Activated T-helper 17 cell treated with anti-CD3 and anti-CD28 coated beads, Interleukin-2, amount 50 U/mL, for 72 hours (primary cell): ENCODE results near the gene ST6GALNAC1. TPM values are rescaled to one million over a fixed set of nuclear protein-coding genes. Genes with fewer than 3 reads are reported as not detected.
A peak's percentile ranks its signal among the peaks of the same experiment; 100 is the strongest.
"Not testable (repeated sequence)": the region's sequence is repeated elsewhere in the genome, so short reads cannot be mapped to it uniquely, and the experiment has no call there.

ENCODE experiments used
- ATAC-seq: fragments of 150-1000 bp; cut with Tn5 transposase; replicated peaks from 2 replicates; pipeline ENCODE4 v1.10.0; 2021; ENCODE audit warnings: mild to moderate bottlenecking, moderate library complexity
- H3K27ac Mint-ChIP-seq: one replicate; pipeline ENCODE4 v1.8.0; 2022; ENCODE audit warnings: mixed read lengths
- H3K27me3 Mint-ChIP-seq: one replicate; pipeline ENCODE4 v1.8.0; 2022; ENCODE audit warnings: mixed read lengths
- H3K36me3 Mint-ChIP-seq: one replicate; pipeline ENCODE4 v1.8.0; 2022; ENCODE audit warnings: low read depth, mild to moderate bottlenecking, mixed read lengths
- H3K4me1 Mint-ChIP-seq: one replicate; pipeline ENCODE4 v1.8.0; 2022; ENCODE audit warnings: mixed read lengths
- H3K4me3 Mint-ChIP-seq: one replicate; pipeline ENCODE4 v1.8.0; 2022; ENCODE audit warnings: mild to moderate bottlenecking, mixed read lengths
- H3K9me3 Mint-ChIP-seq: one replicate; pipeline ENCODE4 v1.8.0; 2022; ENCODE audit warnings: mixed read lengths
- total RNA-seq, 2 donors: library from RNA; stranded (reverse); gene quantifications; one replicate each; pipeline ENCODE4 v1.2.3, GENCODE V29; 2022

ST6GALNAC1 gene
- total RNA-seq, 2 donors from 2014 or later, result 1.4 to 2.5 TPM

GRCh38 chr17:76623271-76624146, 20.0 kb downstream of the ST6GALNAC1 start:
- peaks cover 6% of the 10 kb centered on the region for H3K4me1 Mint-ChIP-seq
- peaks cover 6% of the 10 kb centered on the region for H3K27me3 Mint-ChIP-seq
- no peak overlapping the region for H3K4me3 Mint-ChIP-seq
- no peak overlapping the region for H3K27ac Mint-ChIP-seq
- H3K9me3 Mint-ChIP-seq, result no peaks in the 10 kb centered on the region
- ATAC-seq, result peak; percentile 94
- H3K36me3 Mint-ChIP-seq, result no peaks in the 10 kb centered on the region

DNA sequence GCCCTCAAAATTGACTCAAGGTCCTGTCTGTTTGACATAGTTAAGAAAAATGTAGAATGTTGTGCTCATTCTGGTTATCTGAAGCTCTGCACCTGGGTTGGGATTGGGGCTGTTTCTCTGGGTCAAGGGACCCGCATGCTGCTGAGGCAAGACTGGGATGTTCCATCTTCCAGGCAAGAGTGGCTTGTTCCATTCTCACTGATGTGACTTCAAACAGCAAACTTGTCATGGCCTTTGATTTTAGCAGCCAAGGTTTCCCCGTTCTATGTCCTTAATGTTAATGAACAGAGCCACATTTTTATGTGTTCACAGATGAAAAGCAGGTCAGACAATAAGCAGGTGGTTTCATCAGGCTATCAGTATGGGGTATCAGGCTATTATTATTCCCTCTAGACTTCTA, 25.7 kb downstream of the ST6GALNAC1 start:
- no peaks in the 10 kb centered on the region for H3K27me3 Mint-ChIP-seq
- no peak overlapping the region for H3K4me3 Mint-ChIP-seq
- H3K9me3 Mint-ChIP-seq, result no peaks in the 10 kb centered on the region
- H3K27ac Mint-ChIP-seq, result no peak overlapping the region
- no peak for ATAC-seq
- H3K36me3 Mint-ChIP-seq, result no peaks in the 10 kb centered on the region
- H3K4me1 Mint-ChIP-seq, result no peaks in the 10 kb centered on the region

DNA sequence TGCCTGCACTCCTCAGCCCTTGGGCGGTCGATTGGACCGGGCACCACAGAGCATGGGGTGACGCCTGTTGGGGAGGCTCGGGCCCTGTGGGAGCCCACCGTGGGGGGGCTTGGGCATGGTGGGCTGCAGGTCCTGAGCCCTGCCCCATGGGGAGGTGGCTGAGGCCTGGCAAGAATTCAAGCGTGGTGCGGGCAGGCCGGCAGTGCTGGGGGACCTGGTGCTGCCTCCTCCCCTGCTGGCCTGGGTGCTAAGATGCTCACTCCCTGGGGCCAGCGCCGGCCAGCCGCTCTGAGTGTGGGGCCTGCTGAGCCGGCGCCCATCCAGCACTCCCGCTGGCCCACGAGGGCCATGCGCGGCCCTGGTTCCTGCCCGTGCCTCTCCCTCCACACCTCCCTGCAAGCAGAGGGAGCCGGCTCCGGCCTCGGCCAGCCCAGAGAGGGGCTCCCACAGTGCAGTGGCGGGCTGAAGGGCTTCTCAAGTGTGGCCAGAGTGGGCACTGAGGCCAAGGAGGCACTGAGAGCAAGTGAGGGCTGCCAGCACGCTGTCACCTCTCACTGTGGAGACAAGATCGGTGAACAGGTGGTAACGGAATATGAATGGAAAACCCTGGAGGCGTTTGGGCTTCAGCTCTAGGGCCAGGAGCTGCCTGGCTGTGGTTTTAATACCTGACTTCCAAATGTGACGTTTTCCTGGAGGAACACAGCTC, 28.5 kb downstream of the ST6GALNAC1 start:
- Mint-ChIP-seq H3K4me3 (no peak overlapping the region), H3K4me1 (no peaks in the 10 kb centered on the region), H3K27me3 (peaks cover 3% of the 10 kb centered on the region), H3K27ac (no peak overlapping the region), H3K9me3 (no peaks in the 10 kb centered on the region), H3K36me3 (no peaks in the 10 kb centered on the region)
- ATAC-seq, result no peak

DNA sequence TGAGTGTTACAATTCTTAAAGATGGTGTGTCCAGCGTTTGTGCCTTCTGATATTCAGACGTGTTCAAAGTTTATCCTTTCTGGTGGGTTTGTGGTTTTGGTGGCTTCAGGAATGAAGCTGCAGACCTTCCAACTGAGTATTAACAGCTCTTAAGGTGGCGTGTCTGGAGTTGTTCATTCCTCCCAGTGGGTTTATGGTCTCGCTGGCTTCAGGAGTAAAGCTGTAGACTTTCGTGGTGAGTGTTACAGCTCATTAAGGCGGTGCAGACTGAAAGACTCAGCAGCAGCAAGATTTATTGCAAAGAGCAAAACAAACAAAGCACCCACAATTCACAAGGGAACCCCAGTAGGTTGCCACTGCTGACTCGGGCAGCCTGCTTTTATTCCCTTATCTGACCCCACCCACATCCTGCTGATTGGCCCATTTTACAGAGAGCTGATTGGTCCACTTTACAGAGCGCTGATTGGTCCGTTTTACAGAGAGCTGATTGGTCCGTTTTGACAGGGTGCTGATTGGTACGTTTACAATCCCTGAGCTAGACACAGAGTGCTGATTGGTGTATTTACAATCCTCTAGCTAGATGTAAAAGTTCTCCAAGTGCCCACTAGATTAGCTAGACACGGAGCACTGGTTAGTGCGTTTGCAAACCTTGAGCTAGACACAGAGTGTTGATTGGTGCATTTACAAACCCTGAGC, 29.3 kb downstream of the ST6GALNAC1 start:
- not testable (repeated sequence) for H3K27ac Mint-ChIP-seq, H3K9me3 Mint-ChIP-seq, H3K4me1 Mint-ChIP-seq, ATAC-seq, H3K4me3 Mint-ChIP-seq, H3K36me3 Mint-ChIP-seq, H3K27me3 Mint-ChIP-seq

DNA sequence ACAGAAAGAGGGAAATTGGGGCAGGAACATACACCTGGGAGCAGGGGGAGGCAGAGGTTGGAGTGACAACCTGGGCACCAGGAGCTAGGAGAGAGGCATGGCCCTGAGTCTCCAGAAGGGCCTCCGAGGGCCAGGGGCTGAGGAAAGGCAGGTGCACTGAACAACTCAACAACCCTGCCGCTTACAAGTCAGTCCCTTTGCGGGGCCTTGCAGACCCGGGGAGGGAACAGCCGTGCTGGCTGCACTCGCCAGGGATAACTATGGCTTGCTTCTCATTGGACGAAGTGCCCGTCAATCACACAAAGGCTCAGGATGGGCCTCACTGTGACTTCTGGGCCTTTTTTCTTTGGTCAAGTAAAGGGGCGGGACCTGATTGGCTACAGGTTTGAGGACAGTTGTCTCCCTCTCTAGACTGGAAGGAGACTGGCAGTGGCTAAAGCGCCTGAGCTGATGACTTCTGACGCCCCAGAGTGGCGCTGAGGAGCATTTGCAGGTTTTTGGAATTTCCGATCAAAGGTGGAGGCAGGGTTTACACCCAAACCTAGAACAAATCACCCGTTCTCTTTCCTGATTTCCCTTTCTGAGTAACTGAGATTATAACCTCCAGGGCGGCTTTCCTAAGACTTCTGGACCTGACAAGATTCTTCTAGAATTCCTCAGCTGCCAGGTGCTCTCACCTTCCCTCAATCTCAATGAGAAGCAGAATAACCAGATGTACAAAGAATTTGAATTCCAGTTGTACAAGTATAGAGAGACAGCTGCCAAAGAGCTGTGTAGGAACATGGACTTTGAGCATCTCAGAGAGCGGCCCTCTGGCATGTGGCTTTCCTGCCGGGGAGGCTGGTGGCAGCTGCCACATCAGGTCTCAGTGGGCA, 30.3 kb downstream of the ST6GALNAC1 start:
- no peaks in the 10 kb centered on the region for H3K36me3 Mint-ChIP-seq
- peaks cover 3% of the 10 kb centered on the region for H3K27me3 Mint-ChIP-seq
- H3K9me3 Mint-ChIP-seq, result no peaks in the 10 kb centered on the region
- ATAC-seq, result no peak
- H3K4me1 Mint-ChIP-seq, result no peaks in the 10 kb centered on the region
- no peak overlapping the region for H3K4me3 Mint-ChIP-seq
- H3K27ac Mint-ChIP-seq, result no peak overlapping the region

- H3K27me3 Mint-ChIP-seq, result peaks cover 3% of the 10 kb centered on the region
- H3K4me1 Mint-ChIP-seq, result no peaks in the 10 kb centered on the region
- no peaks in the 10 kb centered on the region for H3K9me3 Mint-ChIP-seq
- no peak for ATAC-seq
- no peak overlapping the region for H3K4me3 Mint-ChIP-seq
- H3K27ac Mint-ChIP-seq, result no peak overlapping the region
- no peaks in the 10 kb centered on the region for H3K36me3 Mint-ChIP-seq
Observed at GRCh38 chr17:76612465-76612864, 31.1 kb downstream of the ST6GALNAC1 start.

GRCh38 chr17:76611758-76612157, 31.8 kb downstream of the ST6GALNAC1 start:
- Mint-ChIP-seq H3K4me3 (no peak overlapping the region), H3K36me3 (no peaks in the 10 kb centered on the region), H3K27me3 (peaks cover 3% of the 10 kb centered on the region), H3K27ac (no peak overlapping the region), H3K4me1 (no peaks in the 10 kb centered on the region), H3K9me3 (no peaks in the 10 kb centered on the region)
- no peak for ATAC-seq

DNA sequence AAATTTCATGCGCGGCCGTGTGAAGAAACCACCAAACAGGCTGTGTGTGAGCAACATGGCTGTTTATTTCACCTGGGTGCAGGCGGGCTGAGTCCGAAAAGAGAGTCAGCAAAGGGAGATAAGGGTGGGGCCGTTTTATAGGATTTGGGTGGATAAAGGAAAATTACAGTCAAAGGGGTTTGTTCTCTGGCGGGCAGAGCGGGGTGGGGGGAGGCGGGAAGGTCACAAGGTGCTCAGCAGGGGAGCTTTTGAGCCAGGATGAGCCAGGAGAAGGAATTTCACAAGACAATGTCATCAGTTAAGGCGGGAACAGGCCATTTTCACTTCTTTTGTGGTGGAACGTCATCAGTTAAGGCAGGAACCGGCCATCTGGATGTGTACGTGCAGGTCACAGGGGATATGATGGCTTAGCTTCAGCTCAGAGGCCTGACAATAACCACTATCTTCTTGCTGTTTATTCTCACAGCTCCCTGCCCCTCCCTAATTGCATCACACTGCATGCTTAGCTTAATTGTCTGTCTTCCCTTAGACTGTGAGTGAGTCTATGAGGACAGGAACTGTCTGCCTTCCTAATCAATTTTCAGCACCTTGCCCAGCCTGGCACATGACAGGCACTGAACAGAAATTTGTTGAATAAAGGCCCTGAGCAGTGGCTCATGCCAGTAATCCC, 32.3 kb downstream of the ST6GALNAC1 start:
- H3K27me3 Mint-ChIP-seq, H3K4me3 Mint-ChIP-seq, H3K27ac Mint-ChIP-seq, H3K36me3 Mint-ChIP-seq, ATAC-seq, H3K9me3 Mint-ChIP-seq, H3K4me1 Mint-ChIP-seq: not testable (repeated sequence)

- not testable (repeated sequence) for H3K27ac Mint-ChIP-seq, H3K27me3 Mint-ChIP-seq, H3K4me3 Mint-ChIP-seq, H3K9me3 Mint-ChIP-seq, ATAC-seq, H3K36me3 Mint-ChIP-seq
- peaks cover 12% of the 10 kb centered on the region for H3K4me1 Mint-ChIP-seq
Observed at GRCh38 chr17:76606685-76607084, 36.9 kb downstream of the ST6GALNAC1 start.

- Mint-ChIP-seq H3K27me3 (peaks cover 3% of the 10 kb centered on the region), H3K9me3 (no peaks in the 10 kb centered on the region), H3K27ac (no peak overlapping the region), H3K36me3 (no peaks in the 10 kb centered on the region), H3K4me1 (peaks cover 19% of the 10 kb centered on the region), H3K4me3 (peak overlapping the region; percentile 40)
- no peak for ATAC-seq
Observed at GRCh38 chr17:76601065-76601464, 42.5 kb downstream of the ST6GALNAC1 start.

DNA sequence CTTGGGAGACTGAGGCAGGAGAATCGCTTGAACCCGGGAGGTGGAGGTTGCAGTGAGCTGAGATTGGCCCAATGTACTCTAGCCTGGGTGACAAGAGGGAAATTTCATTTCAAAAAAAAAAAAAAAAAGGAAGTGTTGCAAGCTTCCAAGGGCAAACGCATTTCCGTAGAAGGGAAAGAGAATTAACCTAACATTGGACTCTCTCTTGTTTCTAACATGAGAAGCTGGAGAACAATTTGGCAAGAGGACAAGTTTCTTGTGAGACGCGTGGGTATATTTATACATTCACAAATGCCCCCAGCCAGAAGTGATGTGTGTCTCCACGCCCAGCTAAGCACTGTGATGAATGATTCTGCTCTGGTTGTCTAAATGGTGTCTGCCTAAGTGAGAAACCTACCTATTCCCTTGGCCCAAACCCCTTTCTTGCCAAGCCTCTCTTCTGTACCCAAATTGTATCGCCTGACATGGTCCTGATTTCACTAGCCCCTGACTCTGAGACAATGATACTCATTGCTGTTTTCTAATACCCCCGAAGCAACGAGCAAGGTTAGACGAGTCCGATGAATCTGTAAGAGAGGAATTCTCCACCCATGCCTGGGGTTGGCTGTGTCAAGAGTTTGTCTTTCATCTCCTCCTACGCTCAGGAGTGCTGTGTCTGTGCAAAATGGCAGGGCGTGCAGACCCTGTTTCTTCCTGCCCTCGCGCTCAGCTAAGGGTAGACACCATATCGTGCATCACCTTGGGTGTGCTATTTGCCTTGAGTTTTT, 43.7 kb downstream of the ST6GALNAC1 start:
- no peaks in the 10 kb centered on the region for H3K9me3 Mint-ChIP-seq
- H3K27me3 Mint-ChIP-seq, result peaks cover 3% of the 10 kb centered on the region
- H3K4me1 Mint-ChIP-seq, result peaks cover 19% of the 10 kb centered on the region
- H3K27ac Mint-ChIP-seq, result no peak overlapping the region
- no peak overlapping the region for H3K4me3 Mint-ChIP-seq
- no peak for ATAC-seq
- H3K36me3 Mint-ChIP-seq, result no peaks in the 10 kb centered on the region

GRCh38 chr17:76598004-76598439, 45.5 kb downstream of the ST6GALNAC1 start:
- Mint-ChIP-seq H3K36me3 (no peaks in the 10 kb centered on the region), H3K4me1 (peaks cover 17% of the 10 kb centered on the region), H3K4me3 (no peak overlapping the region), H3K27ac (no peak overlapping the region), H3K9me3 (no peaks in the 10 kb centered on the region), H3K27me3 (peaks cover 6% of the 10 kb centered on the region)
- no peak for ATAC-seq
